HL-60 (cell line): ENCODE results near the gene ZNF514.
"Not testable (repeated sequence)": the region's sequence is repeated elsewhere in the genome, so short reads cannot be mapped to it uniquely, and the experiment has no call there.

Experiments used
- DNase-seq, 2 experiments: peaks; one replicate each; pipeline ENCODE4 v3.0.0-alpha.2; 2010 to 2020; ENCODE audit warnings: low read depth in 1 of 2, low spot score in 1 of 2
- H3K27ac ChIP-seq: fragments of 250-450 bp; sonication (Bioruptor Pico); replicated peaks from 2 replicates; pipeline ENCODE4 v1.5.1; 2020; ENCODE audit warnings: mild to moderate bottlenecking, moderate library complexity
- H3K27me3 ChIP-seq: fragments of 250-450 bp; sonication (Bioruptor Pico); 2 replicates; pipeline ENCODE4 v1.5.1; 2021; ENCODE audit warnings: mild to moderate bottlenecking, moderate library complexity; ENCODE audit not compliant: insufficient read depth, poor library complexity, severe bottlenecking
- H3K4me3 ChIP-seq: replicated peaks from 2 replicates; pipeline ENCODE4 v1.5.1; 2011; ENCODE audit warnings: mild to moderate bottlenecking, control low read depth, low read length; ENCODE audit not compliant: insufficient read depth
- GABPA ChIP-seq: IDR thresholded peaks from 2 replicates; pipeline ENCODE4 v1.6.1; 2012; ENCODE audit warnings: low read depth
- POLR2AphosphoS5 ChIP-seq: IDR thresholded peaks from 2 replicates; pipeline ENCODE4 v1.6.1; 2012; ENCODE audit warnings: low read depth
- SPI1 ChIP-seq: IDR thresholded peaks from 2 replicates; pipeline ENCODE4 v1.6.1; 2012; ENCODE audit warnings: low read depth, mild to moderate bottlenecking, borderline replicate concordance
- TF ChIP-seq, protein P1 (sequence below): IDR thresholded peaks from one replicate; pipeline ENCODE4 v1.5.1; 2011; ENCODE audit warnings: low read length, control low read depth, inconsistent platforms; ENCODE audit not compliant: insufficient read depth
- TF ChIP-seq, protein P2 (sequence below): IDR thresholded peaks from 2 replicates; pipeline ENCODE4 v1.6.1; 2012; ENCODE audit warnings: low read depth; ENCODE audit not compliant: insufficient replicate concordance

Gene ZNF514

DNA sequence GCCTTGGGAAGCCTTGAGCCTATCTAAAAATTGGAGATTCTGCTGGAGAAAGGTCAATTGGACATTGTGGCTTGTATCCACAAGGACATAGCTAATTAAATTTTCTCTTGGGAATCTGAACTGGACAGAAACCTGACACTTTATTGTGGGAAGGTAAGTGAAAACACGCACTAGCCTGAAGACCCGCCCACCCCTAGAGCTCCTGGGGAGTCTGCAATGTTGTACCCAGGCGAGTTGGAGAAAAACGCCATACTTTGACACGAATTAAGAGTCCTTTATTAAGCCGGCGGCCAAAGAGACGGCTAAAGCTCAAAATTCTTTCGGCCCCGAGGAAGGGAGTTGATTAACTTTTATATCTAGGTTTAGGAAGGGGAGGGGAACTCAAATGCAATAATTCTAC, 46.4 kb upstream of the ZNF514 start:
- Histone ChIP-seq H3K27ac (no peak overlapping the region), H3K27me3 (no peaks in the 10 kb centered on the region), H3K4me3 (no peak overlapping the region)
- no peak for DNase-seq
- TF ChIP-seq SPI1 (no peak), POLR2AphosphoS5 (no peak), GABPA (no peak)
- TF ChIP-seq, protein P1, sequence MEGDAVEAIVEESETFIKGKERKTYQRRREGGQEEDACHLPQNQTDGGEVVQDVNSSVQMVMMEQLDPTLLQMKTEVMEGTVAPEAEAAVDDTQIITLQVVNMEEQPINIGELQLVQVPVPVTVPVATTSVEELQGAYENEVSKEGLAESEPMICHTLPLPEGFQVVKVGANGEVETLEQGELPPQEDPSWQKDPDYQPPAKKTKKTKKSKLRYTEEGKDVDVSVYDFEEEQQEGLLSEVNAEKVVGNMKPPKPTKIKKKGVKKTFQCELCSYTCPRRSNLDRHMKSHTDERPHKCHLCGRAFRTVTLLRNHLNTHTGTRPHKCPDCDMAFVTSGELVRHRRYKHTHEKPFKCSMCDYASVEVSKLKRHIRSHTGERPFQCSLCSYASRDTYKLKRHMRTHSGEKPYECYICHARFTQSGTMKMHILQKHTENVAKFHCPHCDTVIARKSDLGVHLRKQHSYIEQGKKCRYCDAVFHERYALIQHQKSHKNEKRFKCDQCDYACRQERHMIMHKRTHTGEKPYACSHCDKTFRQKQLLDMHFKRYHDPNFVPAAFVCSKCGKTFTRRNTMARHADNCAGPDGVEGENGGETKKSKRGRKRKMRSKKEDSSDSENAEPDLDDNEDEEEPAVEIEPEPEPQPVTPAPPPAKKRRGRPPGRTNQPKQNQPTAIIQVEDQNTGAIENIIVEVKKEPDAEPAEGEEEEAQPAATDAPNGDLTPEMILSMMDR, result no peak
- TF ChIP-seq, protein P2, sequence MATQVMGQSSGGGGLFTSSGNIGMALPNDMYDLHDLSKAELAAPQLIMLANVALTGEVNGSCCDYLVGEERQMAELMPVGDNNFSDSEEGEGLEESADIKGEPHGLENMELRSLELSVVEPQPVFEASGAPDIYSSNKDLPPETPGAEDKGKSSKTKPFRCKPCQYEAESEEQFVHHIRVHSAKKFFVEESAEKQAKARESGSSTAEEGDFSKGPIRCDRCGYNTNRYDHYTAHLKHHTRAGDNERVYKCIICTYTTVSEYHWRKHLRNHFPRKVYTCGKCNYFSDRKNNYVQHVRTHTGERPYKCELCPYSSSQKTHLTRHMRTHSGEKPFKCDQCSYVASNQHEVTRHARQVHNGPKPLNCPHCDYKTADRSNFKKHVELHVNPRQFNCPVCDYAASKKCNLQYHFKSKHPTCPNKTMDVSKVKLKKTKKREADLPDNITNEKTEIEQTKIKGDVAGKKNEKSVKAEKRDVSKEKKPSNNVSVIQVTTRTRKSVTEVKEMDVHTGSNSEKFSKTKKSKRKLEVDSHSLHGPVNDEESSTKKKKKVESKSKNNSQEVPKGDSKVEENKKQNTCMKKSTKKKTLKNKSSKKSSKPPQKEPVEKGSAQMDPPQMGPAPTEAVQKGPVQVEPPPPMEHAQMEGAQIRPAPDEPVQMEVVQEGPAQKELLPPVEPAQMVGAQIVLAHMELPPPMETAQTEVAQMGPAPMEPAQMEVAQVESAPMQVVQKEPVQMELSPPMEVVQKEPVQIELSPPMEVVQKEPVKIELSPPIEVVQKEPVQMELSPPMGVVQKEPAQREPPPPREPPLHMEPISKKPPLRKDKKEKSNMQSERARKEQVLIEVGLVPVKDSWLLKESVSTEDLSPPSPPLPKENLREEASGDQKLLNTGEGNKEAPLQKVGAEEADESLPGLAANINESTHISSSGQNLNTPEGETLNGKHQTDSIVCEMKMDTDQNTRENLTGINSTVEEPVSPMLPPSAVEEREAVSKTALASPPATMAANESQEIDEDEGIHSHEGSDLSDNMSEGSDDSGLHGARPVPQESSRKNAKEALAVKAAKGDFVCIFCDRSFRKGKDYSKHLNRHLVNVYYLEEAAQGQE, result no peak

DNA sequence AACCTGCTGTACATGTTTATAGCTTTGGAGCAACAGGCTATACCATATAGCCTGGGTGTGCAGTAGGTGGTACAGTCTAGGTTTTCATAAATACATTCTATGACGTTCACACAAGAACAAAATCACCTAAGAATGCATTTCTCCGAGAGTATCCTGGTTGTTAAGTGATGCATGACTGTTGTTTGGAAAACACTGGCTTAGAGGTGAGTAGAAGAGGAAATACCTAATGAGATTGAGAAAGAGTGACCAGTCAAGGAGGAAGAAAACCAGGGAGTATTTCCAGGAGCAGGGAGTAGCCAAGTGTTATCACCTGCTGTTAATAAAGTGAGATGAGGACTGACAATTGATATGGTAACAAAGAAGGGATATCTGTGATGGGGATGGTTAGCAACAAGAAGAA, 44.7 kb upstream of the ZNF514 start:
- H3K27me3 ChIP-seq, result no peaks in the 10 kb centered on the region
- H3K27ac ChIP-seq, result no peak overlapping the region
- TF ChIP-seq, protein P2, result no peak
- no peak for TF ChIP-seq GABPA
- TF ChIP-seq SPI1, result no peak
- TF ChIP-seq POLR2AphosphoS5, result no peak
- TF ChIP-seq, protein P1, result no peak
- DNase-seq, result no peak
- no peak overlapping the region for H3K4me3 ChIP-seq

DNA sequence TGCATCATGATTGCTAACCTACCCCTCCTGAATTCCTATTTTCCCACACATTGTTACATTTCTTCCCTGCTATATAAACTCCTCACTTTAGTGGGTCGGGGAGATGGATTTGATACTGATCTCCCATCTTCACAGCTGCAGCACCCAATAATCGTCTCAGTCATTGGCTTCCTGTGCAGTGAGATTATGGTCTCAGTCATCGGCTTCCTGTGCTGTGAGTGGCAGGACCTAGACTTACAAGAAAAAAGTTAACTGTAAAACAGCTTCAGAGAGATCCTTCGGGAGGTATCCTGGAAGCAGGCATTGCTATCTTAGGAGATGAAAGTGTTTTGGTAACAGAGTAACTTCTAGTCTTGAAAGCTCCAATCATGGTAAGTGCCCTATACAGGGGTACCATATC, 44.3 kb upstream of the ZNF514 start:
- H3K27me3 ChIP-seq, result no peaks in the 10 kb centered on the region
- H3K4me3 ChIP-seq, result no peak overlapping the region
- TF ChIP-seq, protein P2, result no peak
- TF ChIP-seq, protein P1, result no peak
- no peak for TF ChIP-seq GABPA
- no peak for TF ChIP-seq SPI1
- TF ChIP-seq POLR2AphosphoS5, result no peak
- no peak for DNase-seq
- no peak overlapping the region for H3K27ac ChIP-seq

DNA sequence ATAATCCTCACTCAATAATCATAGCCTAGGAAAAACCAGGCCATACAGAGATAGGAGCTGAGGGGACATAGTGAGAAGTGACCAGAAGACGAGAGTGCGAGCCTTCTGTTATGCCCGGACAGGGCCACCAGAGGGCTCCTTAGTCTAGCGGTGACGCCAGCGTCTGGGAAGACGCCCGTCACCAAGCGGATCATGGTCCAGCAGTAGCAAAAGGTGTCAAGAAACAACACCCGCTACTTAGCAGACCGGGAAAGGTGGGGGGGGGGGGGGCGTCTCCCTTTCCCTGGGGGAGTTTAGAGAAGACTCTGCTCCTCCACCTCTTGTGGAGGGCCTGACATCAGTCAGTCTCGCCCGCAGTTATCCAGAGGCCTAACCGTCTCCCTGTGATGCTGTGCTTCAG, 33.3 kb upstream of the ZNF514 start:
- H3K27me3 ChIP-seq, H3K4me3 ChIP-seq, H3K27ac ChIP-seq: not testable (repeated sequence)
- DNase-seq, result peak in 1 of 2 experiments; percentile 29
